Gastrocnemius medialis (tissue), 4 donors: Measurements from ENCODE around the gene NPAS2. TPM values are rescaled to one million over a fixed set of nuclear protein-coding genes. Genes with fewer than 3 reads are reported as not detected.

ENCODE experiments used
- ATAC-seq, 2 donors: fragments of 150-250 bp; one replicate each; pipeline ENCODE4 v1.9.1; 2016
- DNase-seq, 2 donors: peaks; one replicate each; pipeline ENCODE4 v3.0.0-alpha.2; 2019
- H3K27ac ChIP-seq, 4 donors: fragments of 200-600 bp; sonication (generic); 1 replicate in 1 of 4; 2 replicates in 3 of 4; pipeline ENCODE4 v1.5.1; 2016 to 2018; ENCODE audit warnings: mild to moderate bottlenecking in 2 of 4, moderate library complexity in 1 of 4
- H3K27me3 ChIP-seq, 3 donors: fragments of 200-600 bp; sonication (generic) in 2 of 3; 1 replicate in 1 of 3; 2 replicates in 2 of 3; pipeline versions ENCODE4 v1.5.1 to v1.6.0; 2016 to 2019; ENCODE audit warnings: mild to moderate bottlenecking in 1 of 3, moderate library complexity in 1 of 3
- H3K36me3 ChIP-seq, 2 donors: fragments of 200-600 bp; sonication (generic) in 1 of 2; one replicate each; pipeline ENCODE4 v1.5.1; 2017 to 2018
- H3K4me1 ChIP-seq, 2 donors: fragments of 200-600 bp; sonication (generic) in 1 of 2; one replicate each; pipeline ENCODE4 v1.5.1; 2016 to 2017; ENCODE audit warnings: mild to moderate bottlenecking in 2 of 2
- H3K4me3 ChIP-seq, 4 donors: fragments of 200-600 bp; sonication (generic) in 3 of 4; 1 replicate in 1 of 4; 2 replicates in 3 of 4; pipeline ENCODE4 v1.5.1; 2016 to 2019; ENCODE audit warnings: mild to moderate bottlenecking in 2 of 4
- H3K9me3 ChIP-seq, 3 donors: fragments of 200-600 bp; sonication (generic) in 2 of 3; 1 replicate in 1 of 3; 2 replicates in 2 of 3; pipeline ENCODE4 v1.5.1; 2016 to 2019
- CTCF ChIP-seq, 5 experiments: fragments of 450-650 bp in 3 of 5; fragments of 200-600 bp in 2 of 5; sonication (generic) in 2 of 5; IDR thresholded peaks in 4 of 5; conservative IDR thresholded peaks in 1 of 5; 1 replicate in 4 of 5; 2 replicates in 1 of 5; pipeline ENCODE4 v1.5.1; 2016 to 2019; ENCODE audit warnings: antibody characterized with exemption in 5 of 5, mild to moderate bottlenecking in 3 of 5, moderate library complexity in 3 of 5
- POLR2A ChIP-seq, 2 donors: fragments of 450-650 bp; IDR thresholded peaks; one replicate each; pipeline ENCODE4 v1.6.1; 2017; ENCODE audit warnings: antibody characterized with exemption in 2 of 2, mild to moderate bottlenecking in 2 of 2, moderate library complexity in 2 of 2
- in situ Hi-C, 4 donors: fragments of 200-750 bp; cut with MboI; loops; one replicate each; pipeline versions ENCODE4 v1.15.0 to v1.8.0; 2017; ENCODE audit warnings: low sequenced_read_pairs in 4 of 4
- intact Hi-C: fragments of 100-400 bp; cut with DNase I; formaldehyde crosslinking; loops from one replicate; pipeline ENCODE4 v1.15.1; 2023; ENCODE audit warnings: low total_unique reads
- total RNA-seq, 4 donors: library from RNA; depleted of rRNA; stranded (reverse); fragments of >200 nt; gene quantifications; one replicate each; pipeline versions ENCODE4 v1.1.0 to v1.2.3, GENCODE V29; 2016

NPAS2 gene
- total RNA-seq, 4 donors from 2014 or later, result 11.4 to 48.2 (median 36.6) TPM

DNA sequence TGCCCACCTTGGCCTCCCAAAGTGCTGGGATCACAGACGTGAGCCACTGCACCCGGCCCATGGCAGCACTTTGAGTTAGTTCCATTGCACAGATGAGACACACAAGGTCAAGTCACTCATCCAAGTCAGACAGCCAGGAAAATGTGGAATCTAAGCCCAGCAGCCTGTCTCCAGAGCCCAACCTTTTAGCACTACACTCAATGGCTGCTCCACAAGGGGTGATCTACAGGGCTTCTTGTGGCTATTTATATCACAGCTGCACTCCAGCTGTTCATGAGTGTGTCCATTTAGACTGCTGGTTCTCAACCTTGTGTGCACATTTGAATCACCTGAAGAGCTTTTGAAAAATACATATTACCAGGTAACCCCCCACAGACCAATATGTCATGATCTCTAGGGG, 109.2 kb downstream of the NPAS2 start:
- no peak for TF ChIP-seq POLR2A (IDR thresholded peaks at IDR 0.05)
- TF ChIP-seq CTCF (IDR thresholded peaks at IDR 0.05 in 4 of 5, conservative IDR thresholded peaks at IDR 0.05 in 1 of 5), result no peak
- Histone ChIP-seq H3K4me1 (peaks cover 14% of the 10 kb centered on the region in 2 donors), H3K4me3 (no peak overlapping the region), H3K9me3 (no peaks in the 10 kb centered on the region), H3K27me3 (no peaks in the 10 kb centered on the region), H3K36me3 (no peaks in the 10 kb centered on the region), H3K27ac (no peak overlapping the region)
- DNase-seq (no peak), ATAC-seq (no peak)
- intact Hi-C loops (no loop called here), in situ Hi-C loops (no loop called here)

DNA sequence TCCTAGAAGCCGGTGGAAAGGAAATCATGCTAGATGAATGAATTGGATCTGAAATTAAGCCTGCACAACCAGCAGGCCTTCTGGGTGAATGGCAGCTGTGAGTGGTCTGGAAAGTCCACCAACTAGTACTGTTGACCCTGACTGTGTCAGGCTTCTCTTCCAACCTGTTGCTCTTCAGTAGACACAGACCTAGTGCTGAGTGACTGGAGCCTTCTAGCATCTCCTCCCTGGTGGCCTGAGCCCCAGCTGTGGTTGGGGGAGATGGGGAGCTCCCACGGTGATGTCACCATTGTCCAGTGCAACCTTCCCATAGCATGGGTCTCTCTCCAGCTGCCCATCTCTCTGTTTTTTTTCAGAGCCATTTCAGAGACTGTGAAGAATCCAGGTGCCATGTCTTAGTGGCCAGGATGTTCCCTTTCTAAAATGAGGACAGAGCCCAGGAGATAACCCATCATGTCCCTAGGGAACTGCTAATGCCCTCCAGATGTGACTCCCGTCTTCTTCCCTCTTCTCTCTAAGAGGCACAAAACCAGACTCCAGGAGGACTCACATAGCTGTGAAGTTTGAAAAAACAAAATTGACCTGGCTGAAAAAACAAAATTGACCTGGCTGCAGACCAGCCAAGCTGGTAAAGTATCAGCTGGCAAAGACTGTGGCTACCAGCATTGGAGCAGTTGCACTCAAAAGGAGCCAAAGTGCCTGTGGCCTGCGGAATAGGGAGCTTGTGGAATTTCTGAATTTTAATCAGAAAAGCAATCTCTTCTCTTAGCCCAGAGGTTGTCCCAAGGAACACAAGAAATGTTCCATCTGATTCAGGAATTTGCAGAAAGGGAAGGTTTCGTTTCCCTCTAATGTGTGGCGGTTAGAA, 114.8 kb downstream of the NPAS2 start:
- Histone ChIP-seq H3K9me3 (no peaks in the 10 kb centered on the region), H3K27ac (no peak overlapping the region), H3K4me1 (peaks cover 15 to 21% of the 10 kb centered on the region in 2 donors), H3K36me3 (no peaks in the 10 kb centered on the region), H3K4me3 (no peak overlapping the region), H3K27me3 (no peaks in the 10 kb centered on the region)
- no peak for ATAC-seq
- no peak for TF ChIP-seq POLR2A (IDR thresholded peaks at IDR 0.05)
- no peak for TF ChIP-seq CTCF (IDR thresholded peaks at IDR 0.05 in 4 of 5, conservative IDR thresholded peaks at IDR 0.05 in 1 of 5)
- intact Hi-C loops, result loop anchor here (2.0 to 5.0 kb wide), 2 partner anchors 24 to 117 kb away; no protein-coding TSS in a partner anchor
- no peak for DNase-seq
- in situ Hi-C loops, result no loop called here

DNA sequence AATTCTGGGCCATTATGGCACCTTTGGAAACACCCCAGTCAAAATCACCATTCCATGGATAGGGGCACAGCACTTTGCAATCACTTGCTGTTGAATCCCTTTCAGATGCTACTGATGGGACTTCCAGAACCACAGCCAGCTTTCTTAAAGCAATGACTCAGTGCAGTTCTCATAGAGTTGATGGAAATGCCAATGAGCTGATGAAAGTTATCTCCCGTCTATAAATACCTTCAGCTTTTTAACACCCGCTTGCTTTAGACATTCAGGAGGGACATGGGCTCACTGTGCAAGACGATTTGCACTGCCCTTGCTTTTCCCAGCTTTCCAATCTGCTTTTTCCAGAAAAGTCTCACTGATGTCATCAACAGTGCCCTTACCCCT, 115.4 kb downstream of the NPAS2 start:
- peaks cover 15 to 21% of the 10 kb centered on the region in 2 donors for H3K4me1 ChIP-seq
- in situ Hi-C loops, result no loop called here
- H3K36me3 ChIP-seq, result no peaks in the 10 kb centered on the region
- intact Hi-C loops, result loop anchor here (2.0 to 5.0 kb wide), 2 partner anchors 23 to 118 kb away; no protein-coding TSS in a partner anchor
- H3K9me3 ChIP-seq, result no peaks in the 10 kb centered on the region
- TF ChIP-seq CTCF (IDR thresholded peaks at IDR 0.05 in 4 of 5, conservative IDR thresholded peaks at IDR 0.05 in 1 of 5), result no peak
- TF ChIP-seq POLR2A (IDR thresholded peaks at IDR 0.05), result no peak
- DNase-seq, result no peak
- H3K27me3 ChIP-seq, result no peaks in the 10 kb centered on the region
- peak; percentile 78 to 84 for ATAC-seq
- no peak overlapping the region for H3K4me3 ChIP-seq
- H3K27ac ChIP-seq, result peak overlapping the region in 1 of 4 donors; percentile 25

DNA sequence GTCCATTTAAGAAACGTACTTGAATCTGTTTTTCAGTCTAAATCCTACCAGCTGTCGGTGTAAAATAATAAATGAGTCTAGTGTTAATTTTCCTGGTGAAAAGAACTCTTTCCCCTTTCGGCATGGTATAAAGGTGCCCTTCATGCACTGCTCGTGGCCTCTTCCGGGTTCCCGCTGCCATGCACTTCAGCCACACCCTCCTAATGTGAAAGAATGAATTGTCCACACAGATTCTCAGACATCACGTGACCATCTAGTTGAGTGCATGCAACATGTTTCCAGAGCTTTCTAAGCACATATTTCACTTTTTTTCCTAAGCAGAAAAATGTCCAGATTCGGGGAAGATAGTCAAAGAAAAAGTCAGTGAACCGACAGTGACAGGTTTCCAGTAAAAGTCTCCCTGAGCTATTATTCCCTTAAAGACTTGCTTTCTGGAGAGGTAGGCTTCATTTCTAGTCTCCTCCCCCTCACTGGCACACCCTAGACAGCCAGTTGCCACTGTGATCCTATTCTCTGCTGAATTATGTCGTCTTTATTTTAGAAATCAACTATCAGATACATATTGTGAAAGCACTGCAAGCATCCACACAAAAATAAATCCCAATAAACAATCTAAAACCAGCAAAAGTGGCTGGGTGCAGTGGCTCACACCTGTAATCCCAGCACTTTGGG, 116.3 kb downstream of the NPAS2 start:
- H3K9me3 ChIP-seq, result no peaks in the 10 kb centered on the region
- TF ChIP-seq POLR2A (IDR thresholded peaks at IDR 0.05), result no peak
- no peak for TF ChIP-seq CTCF (IDR thresholded peaks at IDR 0.05 in 4 of 5, conservative IDR thresholded peaks at IDR 0.05 in 1 of 5)
- ATAC-seq (no peak), DNase-seq (no peak)
- intact Hi-C loops (loop anchor here (5.0 kb wide), 1 partner anchor 119 kb away; no protein-coding TSS in a partner anchor), in situ Hi-C loops (no loop called here)
- no peaks in the 10 kb centered on the region for H3K27me3 ChIP-seq
- peaks cover 15 to 21% of the 10 kb centered on the region in 2 donors for H3K4me1 ChIP-seq
- no peaks in the 10 kb centered on the region for H3K36me3 ChIP-seq
- no peak overlapping the region for H3K4me3 ChIP-seq
- H3K27ac ChIP-seq, result peak overlapping the region in 1 of 4 donors; percentile 25
